GM21737 (cell line): ENCODE measurements around the gene ZNF816.
"Not testable (repeated sequence)": the region's sequence is repeated elsewhere in the genome, so short reads cannot be mapped to it uniquely, and the experiment has no call there.

Experiments used
- ATAC-seq: cut with Tn5 transposase; IDR thresholded peaks from one replicate; pipeline ENCODE4 v1.9.1; 2021; ENCODE audit warnings: mild to moderate bottlenecking, moderate library complexity; ENCODE audit not compliant: unreplicated experiment

Gene ZNF816

GRCh38 chr19:52961981-52962380 lies 700 bp downstream of the ZNF816 start:
- no peak for ATAC-seq

- no peak for ATAC-seq
Observed at GRCh38 chr19:52959613-52960295, 2.9 kb downstream of the ZNF816 start.

GRCh38 chr19:52957591-52957990 lies 5.1 kb downstream of the ZNF816 start:
- no peak for ATAC-seq

- ATAC-seq: no peak
Observed at GRCh38 chr19:52956917-52957316, 5.8 kb downstream of the ZNF816 start.

- ATAC-seq: no peak
Observed at GRCh38 chr19:52949422-52949821, 13.3 kb downstream of the ZNF816 start.

- no peak for ATAC-seq
Observed at GRCh38 chr19:52948025-52948770, 14.5 kb downstream of the ZNF816 start.

- ATAC-seq: no peak
Observed at GRCh38 chr19:52946322-52947310, 16.1 kb downstream of the ZNF816 start.

- ATAC-seq: no peak
Observed at GRCh38 chr19:52945652-52946321, 16.9 kb downstream of the ZNF816 start.

- not testable (repeated sequence) for ATAC-seq
Observed at GRCh38 chr19:52944703-52945493, 17.8 kb downstream of the ZNF816 start.

- no peak for ATAC-seq
Observed at GRCh38 chr19:52943884-52944643, 18.6 kb downstream of the ZNF816 start.

- ATAC-seq: no peak
Observed at GRCh38 chr19:52943134-52943883, 19.4 kb downstream of the ZNF816 start.

GRCh38 chr19:52942386-52943133 lies 20.1 kb downstream of the ZNF816 start:
- ATAC-seq: peak; percentile 96

- ATAC-seq: peak; percentile 24
Observed at GRCh38 chr19:52941941-52942385, 20.7 kb downstream of the ZNF816 start.

GRCh38 chr19:52941523-52941922 lies 21.2 kb downstream of the ZNF816 start:
- ATAC-seq: not testable (repeated sequence)

GRCh38 chr19:52940905-52941304 lies 21.8 kb downstream of the ZNF816 start:
- not testable (repeated sequence) for ATAC-seq

- ATAC-seq: no peak
Observed at GRCh38 chr19:52938761-52939160, 23.9 kb downstream of the ZNF816 start.

- no peak for ATAC-seq
Observed at GRCh38 chr19:52936954-52937325, 25.7 kb downstream of the ZNF816 start.
